ENCODE data around the gene RFT1. TPM values are rescaled to one million over a fixed set of nuclear protein-coding genes. Genes with fewer than 3 reads are reported as not detected.

Gene RFT1
- total RNA-seq, 2 donors from 2014 or later = 29.3 to 35.2 TPM

- Mint-ChIP-seq H3K9me3 (no peaks in the 10 kb centered on the region), H3K36me3 (ENCODE audit: low read depth) (peaks cover 2% of the 10 kb centered on the region), H3K4me1 (peaks cover 3% of the 10 kb centered on the region), H3K27me3 (ENCODE audit: insufficient read depth) (no peaks in the 10 kb centered on the region), H3K4me3 (no peak overlapping the region), H3K27ac (no peak overlapping the region)
- peak; percentile 48 for DNase-seq
- no peaks in the 10 kb centered on the region for H3K36me3 ChIP-seq (ENCODE audit: control insufficient read depth, insufficient read depth, low read length)
- no peak overlapping the region for H3K9ac ChIP-seq (ENCODE audit: extremely low read depth, low read length, poor library complexity, severe bottlenecking)
- 84 to 93% methylated on average over 7 to 12 of the region's 12 CpGs for WGBS, 2 experiments (ENCODE audit: insufficient coverage in 1 of 2, insufficient read length in 1 of 2)
- H3K9me3 ChIP-seq (ENCODE audit: control insufficient read depth, low read length) = no peaks in the 10 kb centered on the region
- no peak overlapping the region for H3K27ac ChIP-seq (ENCODE audit: low read depth, low read length)
- TF ChIP-seq, protein P1, sequence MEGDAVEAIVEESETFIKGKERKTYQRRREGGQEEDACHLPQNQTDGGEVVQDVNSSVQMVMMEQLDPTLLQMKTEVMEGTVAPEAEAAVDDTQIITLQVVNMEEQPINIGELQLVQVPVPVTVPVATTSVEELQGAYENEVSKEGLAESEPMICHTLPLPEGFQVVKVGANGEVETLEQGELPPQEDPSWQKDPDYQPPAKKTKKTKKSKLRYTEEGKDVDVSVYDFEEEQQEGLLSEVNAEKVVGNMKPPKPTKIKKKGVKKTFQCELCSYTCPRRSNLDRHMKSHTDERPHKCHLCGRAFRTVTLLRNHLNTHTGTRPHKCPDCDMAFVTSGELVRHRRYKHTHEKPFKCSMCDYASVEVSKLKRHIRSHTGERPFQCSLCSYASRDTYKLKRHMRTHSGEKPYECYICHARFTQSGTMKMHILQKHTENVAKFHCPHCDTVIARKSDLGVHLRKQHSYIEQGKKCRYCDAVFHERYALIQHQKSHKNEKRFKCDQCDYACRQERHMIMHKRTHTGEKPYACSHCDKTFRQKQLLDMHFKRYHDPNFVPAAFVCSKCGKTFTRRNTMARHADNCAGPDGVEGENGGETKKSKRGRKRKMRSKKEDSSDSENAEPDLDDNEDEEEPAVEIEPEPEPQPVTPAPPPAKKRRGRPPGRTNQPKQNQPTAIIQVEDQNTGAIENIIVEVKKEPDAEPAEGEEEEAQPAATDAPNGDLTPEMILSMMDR (conservative IDR thresholded peaks at IDR 0.05) = no peak
- H3K4me1 ChIP-seq (ENCODE audit: control insufficient read depth, insufficient read depth, low read length) = no peaks in the 10 kb centered on the region
- no peaks in the 10 kb centered on the region for H3K27me3 ChIP-seq (ENCODE audit: control insufficient read depth, insufficient read depth, low read length, poor library complexity, severe bottlenecking)
- no peak overlapping the region for H3K4me3 ChIP-seq (ENCODE audit: low read length)
Measured at GRCh38 chr3:53084310-53085001, 45.8 kb downstream of the RFT1 start.

- Histone ChIP-seq H3K27ac (ENCODE audit: low read depth, low read length) (no peak overlapping the region), H3K27me3 (ENCODE audit: control insufficient read depth, insufficient read depth, low read length, poor library complexity, severe bottlenecking) (no peaks in the 10 kb centered on the region), H3K4me3 (ENCODE audit: low read length) (no peak overlapping the region), H3K36me3 (ENCODE audit: control insufficient read depth, insufficient read depth, low read length) (no peaks in the 10 kb centered on the region), H3K9ac (ENCODE audit: extremely low read depth, low read length, poor library complexity, severe bottlenecking) (no peak overlapping the region), H3K9me3 (ENCODE audit: control insufficient read depth, low read length) (no peaks in the 10 kb centered on the region), H3K4me1 (ENCODE audit: control insufficient read depth, insufficient read depth, low read length) (no peaks in the 10 kb centered on the region)
- peak; percentile 36 for DNase-seq
- WGBS, 2 experiments (ENCODE audit: insufficient coverage in 1 of 2, insufficient read length in 1 of 2) = 89 to 94% methylated on average over 3 of the region's 3 CpGs
- H3K27me3 Mint-ChIP-seq (ENCODE audit: insufficient read depth) = no peaks in the 10 kb centered on the region
- H3K4me3 Mint-ChIP-seq = no peak overlapping the region
- H3K4me1 Mint-ChIP-seq = peaks cover 3% of the 10 kb centered on the region
- TF ChIP-seq, protein P1 (conservative IDR thresholded peaks at IDR 0.05) = no peak
- no peaks in the 10 kb centered on the region for H3K36me3 Mint-ChIP-seq (ENCODE audit: low read depth)
- no peaks in the 10 kb centered on the region for H3K9me3 Mint-ChIP-seq
- H3K27ac Mint-ChIP-seq = no peak overlapping the region
Measured at GRCh38 chr3:53083949-53084309, 46.3 kb downstream of the RFT1 start.

DNA sequence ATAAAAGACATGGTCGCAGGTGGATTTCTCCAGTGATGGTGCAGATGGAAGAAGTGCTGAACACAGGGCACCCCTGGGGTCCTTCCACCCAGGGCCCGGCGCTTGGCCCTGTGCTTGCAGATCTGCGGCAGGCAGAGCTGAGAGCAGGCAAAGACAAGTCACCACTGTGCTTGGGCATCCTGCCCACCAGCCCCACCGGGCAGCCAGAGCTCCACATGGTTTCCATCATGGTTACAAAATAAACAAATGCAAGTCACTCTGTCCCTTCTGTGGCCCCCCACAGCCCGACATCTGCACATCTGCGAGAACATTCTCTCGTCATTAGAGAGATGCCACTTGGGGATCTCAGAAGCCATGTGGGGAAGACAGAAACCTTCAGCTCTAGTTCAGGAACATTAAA is 46.7 kb downstream of the RFT1 start:
- WGBS, 2 experiments (ENCODE audit: insufficient coverage in 1 of 2, insufficient read length in 1 of 2) = 89 to 94% methylated on average over 4 to 8 of the region's 8 CpGs
- H3K27ac ChIP-seq (ENCODE audit: low read depth, low read length) = no peak overlapping the region
- no peak overlapping the region for H3K27ac Mint-ChIP-seq
- H3K27me3 Mint-ChIP-seq (ENCODE audit: insufficient read depth) = no peaks in the 10 kb centered on the region
- no peak overlapping the region for H3K9ac ChIP-seq (ENCODE audit: extremely low read depth, low read length, poor library complexity, severe bottlenecking)
- H3K36me3 ChIP-seq (ENCODE audit: control insufficient read depth, insufficient read depth, low read length) = no peaks in the 10 kb centered on the region
- TF ChIP-seq, protein P1 (conservative IDR thresholded peaks at IDR 0.05) = no peak
- H3K9me3 ChIP-seq (ENCODE audit: control insufficient read depth, low read length) = no peaks in the 10 kb centered on the region
- H3K36me3 Mint-ChIP-seq (ENCODE audit: low read depth) = no peaks in the 10 kb centered on the region
- peaks cover 3% of the 10 kb centered on the region for H3K4me1 Mint-ChIP-seq
- H3K27me3 ChIP-seq (ENCODE audit: control insufficient read depth, insufficient read depth, low read length, poor library complexity, severe bottlenecking) = no peaks in the 10 kb centered on the region
- no peaks in the 10 kb centered on the region for H3K9me3 Mint-ChIP-seq
- no peaks in the 10 kb centered on the region for H3K4me1 ChIP-seq (ENCODE audit: control insufficient read depth, insufficient read depth, low read length)
- no peak overlapping the region for H3K4me3 Mint-ChIP-seq
- H3K4me3 ChIP-seq (ENCODE audit: low read length) = no peak overlapping the region
- DNase-seq = no peak
